H1 (cell line): ENCODE results near the gene TAS2R19.

ENCODE experiments used
- EZH2 ChIP-seq: fragments of 200-600 bp; sonication (generic); IDR thresholded peaks from 2 replicates; pipeline ENCODE4 v1.7.1; 2012; ENCODE audit warnings: low read depth, mild to moderate bottlenecking, moderate library complexity, low read length, inconsistent platforms; ENCODE audit not compliant: severe bottlenecking
- GABPA ChIP-seq: IDR thresholded peaks from 2 replicates; pipeline ENCODE4 v1.6.1; 2011; ENCODE audit warnings: mild to moderate bottlenecking, low read length, moderate library complexity, borderline replicate concordance; ENCODE audit not compliant: insufficient read depth
- JUN ChIP-seq: IDR thresholded peaks from 2 replicates; pipeline ENCODE4 v1.6.1; 2011; ENCODE audit warnings: low read depth, mild to moderate bottlenecking, improper control_type of control experiment, low read length
- JUND ChIP-seq: IDR thresholded peaks from 2 replicates; pipeline ENCODE4 v1.6.1; 2011; ENCODE audit warnings: mild to moderate bottlenecking, improper control_type of control experiment, low read length
- POLR2A ChIP-seq, 2 experiments: IDR thresholded peaks; 1 replicate in 1 of 2; 2 replicates in 1 of 2; pipeline ENCODE4 v1.6.1; 2011; ENCODE audit warnings: low read depth in 2 of 2, low read length in 2 of 2, mild to moderate bottlenecking in 2 of 2; ENCODE audit errors: control extremely low read depth in 1 of 2
- POLR2AphosphoS5 ChIP-seq: IDR thresholded peaks from 2 replicates; pipeline ENCODE4 v1.6.1; 2011; ENCODE audit warnings: low read depth, low read length
- RAD21 ChIP-seq, 2 experiments: IDR thresholded peaks in 1 of 2; conservative IDR thresholded peaks in 1 of 2; 2 replicates each; pipeline ENCODE4 v1.6.1; 2011; ENCODE audit warnings: low read depth in 2 of 2, low read length in 2 of 2, improper control_type of control experiment in 1 of 2, inconsistent platforms in 1 of 2, mild to moderate bottlenecking in 1 of 2, moderate library complexity in 1 of 2
- TAF1 ChIP-seq: IDR thresholded peaks from 2 replicates; pipeline ENCODE4 v1.6.1; 2011; ENCODE audit warnings: mild to moderate bottlenecking, low read depth, low read length
- TEAD4 ChIP-seq: IDR thresholded peaks from 2 replicates; pipeline ENCODE4 v1.6.1; 2012; ENCODE audit warnings: low read depth, low read length, inconsistent platforms, mixed read lengths
- TF ChIP-seq, protein P1 (sequence below), 3 experiments: IDR thresholded peaks; 1 replicate in 2 of 3; 2 replicates in 1 of 3; pipeline versions ENCODE4 v1.5.1 to v1.6.1; 2011; ENCODE audit warnings: low read length in 3 of 3, mild to moderate bottlenecking in 3 of 3, inconsistent platforms in 2 of 3, low read depth in 1 of 3, moderate library complexity in 1 of 3; ENCODE audit not compliant: insufficient read depth in 1 of 3; ENCODE audit errors: control extremely low read depth in 1 of 3
- TF ChIP-seq, protein P2 (sequence below): IDR thresholded peaks from 2 replicates; pipeline ENCODE4 v1.6.1; 2012; ENCODE audit warnings: inconsistent platforms

DNA sequence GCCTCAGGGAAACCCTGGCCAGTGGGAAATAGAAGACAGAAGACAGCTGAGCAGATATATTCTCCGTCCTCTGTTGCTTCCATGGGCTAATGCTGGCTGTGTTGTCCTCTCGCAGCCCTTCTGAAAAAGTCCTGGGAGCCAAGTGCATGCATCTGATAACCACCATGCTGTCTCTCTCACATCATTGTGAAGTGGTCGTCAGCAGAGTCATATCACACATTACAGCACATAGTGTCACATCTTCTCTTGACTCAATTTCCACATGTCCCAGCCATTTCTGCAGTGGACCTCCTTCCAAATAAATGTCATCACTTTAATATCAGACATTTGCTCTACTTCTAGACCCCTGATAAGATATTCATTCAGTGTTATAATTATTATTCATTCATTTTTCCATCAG is 28.1 kb downstream of the TAS2R19 start:
- TF ChIP-seq TAF1: no peak
- TF ChIP-seq POLR2A (IDR thresholded peaks at IDR 0.05; ENCODE audit: control extremely low read depth in 1 of 2, low read depth in 2 of 2, low read length in 2 of 2): no peak
- TF ChIP-seq JUN: no peak
- TF ChIP-seq EZH2: no peak
- TF ChIP-seq RAD21 (IDR thresholded peaks at IDR 0.05 in 1 of 2, conservative IDR thresholded peaks at IDR 0.05 in 1 of 2; ENCODE audit: low read depth in 2 of 2, low read length in 2 of 2): no peak
- TF ChIP-seq, protein P1, sequence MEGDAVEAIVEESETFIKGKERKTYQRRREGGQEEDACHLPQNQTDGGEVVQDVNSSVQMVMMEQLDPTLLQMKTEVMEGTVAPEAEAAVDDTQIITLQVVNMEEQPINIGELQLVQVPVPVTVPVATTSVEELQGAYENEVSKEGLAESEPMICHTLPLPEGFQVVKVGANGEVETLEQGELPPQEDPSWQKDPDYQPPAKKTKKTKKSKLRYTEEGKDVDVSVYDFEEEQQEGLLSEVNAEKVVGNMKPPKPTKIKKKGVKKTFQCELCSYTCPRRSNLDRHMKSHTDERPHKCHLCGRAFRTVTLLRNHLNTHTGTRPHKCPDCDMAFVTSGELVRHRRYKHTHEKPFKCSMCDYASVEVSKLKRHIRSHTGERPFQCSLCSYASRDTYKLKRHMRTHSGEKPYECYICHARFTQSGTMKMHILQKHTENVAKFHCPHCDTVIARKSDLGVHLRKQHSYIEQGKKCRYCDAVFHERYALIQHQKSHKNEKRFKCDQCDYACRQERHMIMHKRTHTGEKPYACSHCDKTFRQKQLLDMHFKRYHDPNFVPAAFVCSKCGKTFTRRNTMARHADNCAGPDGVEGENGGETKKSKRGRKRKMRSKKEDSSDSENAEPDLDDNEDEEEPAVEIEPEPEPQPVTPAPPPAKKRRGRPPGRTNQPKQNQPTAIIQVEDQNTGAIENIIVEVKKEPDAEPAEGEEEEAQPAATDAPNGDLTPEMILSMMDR (IDR thresholded peaks at IDR 0.05; ENCODE audit: control extremely low read depth in 1 of 3, insufficient read depth in 1 of 3, low read depth in 1 of 3, low read length in 3 of 3): no peak
- TF ChIP-seq TEAD4: no peak
- TF ChIP-seq JUND: no peak
- TF ChIP-seq POLR2AphosphoS5: no peak
- TF ChIP-seq, protein P2, sequence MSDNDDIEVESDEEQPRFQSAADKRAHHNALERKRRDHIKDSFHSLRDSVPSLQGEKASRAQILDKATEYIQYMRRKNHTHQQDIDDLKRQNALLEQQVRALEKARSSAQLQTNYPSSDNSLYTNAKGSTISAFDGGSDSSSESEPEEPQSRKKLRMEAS: no peak
- TF ChIP-seq GABPA: no peak
